Activated CD4-positive, alpha-beta T cell treated with anti-CD3 and anti-CD28 coated beads, Interleukin-2, amount 10 ng/mL, durations not matched to agents 7 days and 5 days (primary cell): ENCODE data around the gene CRYGS. TPM values are rescaled to one million over a fixed set of nuclear protein-coding genes. Genes with fewer than 3 reads are reported as not detected.

Source experiments
- CTCF ChIA-PET: fragments of 350-600 bp; sonication (Branson Sonifier 250); formaldehyde crosslinking; loops from one replicate; lab custom pipeline; 2021; ENCODE audit warnings: antibody characterized with exemption; lab: Charles Lee
- POLR2A ChIA-PET: fragments of 350-600 bp; sonication (Branson Sonifier 250); formaldehyde crosslinking; loops from one replicate; lab custom pipeline; 2021; ENCODE audit warnings: antibody characterized with exemption; lab: Charles Lee
- DNase-seq: peaks from one replicate; pipeline ENCODE4 v3.0.0-alpha.2; 2020
- H3K27ac Mint-ChIP-seq: one replicate; pipeline ENCODE4 v1.8.0; 2021; ENCODE audit warnings: mild to moderate bottlenecking, moderate library complexity, mixed read lengths
- H3K27me3 Mint-ChIP-seq: one replicate; pipeline ENCODE4 v1.8.0; 2021; ENCODE audit warnings: mixed read lengths
- H3K36me3 Mint-ChIP-seq: one replicate; pipeline ENCODE4 v1.8.0; 2021; ENCODE audit warnings: low read depth, mixed read lengths
- H3K4me1 Mint-ChIP-seq: one replicate; pipeline ENCODE4 v1.8.0; 2021; ENCODE audit warnings: mixed read lengths
- H3K4me3 Mint-ChIP-seq: one replicate; pipeline ENCODE4 v1.8.0; 2021; ENCODE audit warnings: mild to moderate bottlenecking, moderate library complexity, mixed read lengths
- H3K9me3 Mint-ChIP-seq: one replicate; pipeline ENCODE4 v1.8.0; 2021; ENCODE audit warnings: mixed read lengths
- total RNA-seq, 2 experiments: library from RNA; stranded (reverse); gene quantifications; one replicate each; pipeline ENCODE4 v1.2.3, GENCODE V29; 2021

CRYGS gene
- total RNA-seq, 2 experiments from 2014 or later: 4.5 to 5.7 TPM

DNA sequence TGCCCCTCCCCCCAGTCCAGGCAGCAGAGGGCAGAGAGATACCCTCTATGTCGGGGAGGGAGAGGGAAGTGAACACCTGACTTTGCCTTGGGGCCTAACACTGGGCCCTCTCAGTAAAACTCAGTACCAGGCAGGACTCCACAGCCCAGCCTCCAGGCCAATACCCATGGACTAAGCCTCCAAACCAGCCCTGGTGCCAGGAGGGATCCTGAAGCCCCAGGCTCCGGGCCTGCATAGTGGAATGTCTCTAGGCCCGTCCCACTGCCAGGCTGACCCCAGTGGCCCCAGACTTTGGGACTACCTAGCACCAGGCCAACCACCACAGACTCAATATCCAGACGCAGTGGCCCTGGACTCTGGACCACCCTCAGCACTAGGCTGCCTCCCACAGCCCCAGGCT lies 46.6 kb downstream of the CRYGS start:
- CTCF ChIA-PET: no interaction called here
- no peak for DNase-seq
- POLR2A ChIA-PET: no interaction called here
- H3K4me3 Mint-ChIP-seq: no peak overlapping the region
- no peaks in the 10 kb centered on the region for H3K36me3 Mint-ChIP-seq
- H3K4me1 Mint-ChIP-seq: peaks cover 2% of the 10 kb centered on the region
- H3K27ac Mint-ChIP-seq: no peak overlapping the region
- no peaks in the 10 kb centered on the region for H3K27me3 Mint-ChIP-seq
- H3K9me3 Mint-ChIP-seq: no peaks in the 10 kb centered on the region

- H3K27ac Mint-ChIP-seq: no peak overlapping the region
- no peaks in the 10 kb centered on the region for H3K4me1 Mint-ChIP-seq
- no peaks in the 10 kb centered on the region for H3K9me3 Mint-ChIP-seq
- no peaks in the 10 kb centered on the region for H3K27me3 Mint-ChIP-seq
- H3K4me3 Mint-ChIP-seq: no peak overlapping the region
- ChIA-PET CTCF (no interaction called here), POLR2A (no interaction called here)
- no peak for DNase-seq
- H3K36me3 Mint-ChIP-seq: no peaks in the 10 kb centered on the region
These were observed 47.5 kb downstream of the CRYGS start for GRCh38 chr3:186496635-186497034.

GRCh38 chr3:186496016-186496415 lies 48.2 kb downstream of the CRYGS start:
- H3K9me3 Mint-ChIP-seq: no peaks in the 10 kb centered on the region
- POLR2A ChIA-PET: no interaction called here
- H3K36me3 Mint-ChIP-seq: no peaks in the 10 kb centered on the region
- H3K4me1 Mint-ChIP-seq: no peaks in the 10 kb centered on the region
- no peak overlapping the region for H3K27ac Mint-ChIP-seq
- H3K27me3 Mint-ChIP-seq: no peaks in the 10 kb centered on the region
- no peak overlapping the region for H3K4me3 Mint-ChIP-seq
- CTCF ChIA-PET: no interaction called here
- DNase-seq: no peak

DNA sequence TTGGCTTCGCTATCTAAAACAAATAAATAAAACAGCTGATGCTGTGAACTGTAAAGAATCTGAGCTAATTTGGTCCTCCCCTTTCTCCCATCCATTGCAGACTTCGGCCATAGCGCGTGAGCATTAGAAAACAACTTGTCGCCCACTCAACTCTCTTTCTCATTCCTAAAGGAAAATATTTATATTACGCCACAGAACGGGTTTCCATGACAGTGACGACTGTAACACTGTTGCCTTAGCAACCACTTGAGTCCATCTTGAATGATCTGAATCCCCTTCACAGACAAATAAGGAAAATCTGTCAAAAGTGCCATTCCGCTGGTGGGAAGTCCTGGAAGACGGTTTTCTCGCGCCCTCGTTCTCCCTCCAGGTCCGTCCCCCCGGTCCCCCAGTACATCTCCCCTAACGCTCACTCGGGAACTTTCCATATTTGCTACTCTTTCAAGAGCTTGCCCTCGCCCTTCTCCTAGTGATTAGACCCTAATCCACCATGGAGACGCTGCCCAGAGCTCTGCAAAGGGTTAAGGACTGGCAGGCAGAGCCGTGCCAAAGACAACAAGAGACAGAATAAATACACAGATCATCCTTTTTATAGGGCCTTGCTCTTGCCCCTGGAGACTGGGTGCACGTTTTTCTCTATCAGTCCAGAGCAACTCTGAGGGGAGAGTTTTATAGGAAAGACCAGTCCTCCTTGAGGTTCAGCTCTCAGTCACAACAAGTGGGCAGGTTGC lies 50.5 kb downstream of the CRYGS start:
- Mint-ChIP-seq H3K36me3 (no peaks in the 10 kb centered on the region), H3K9me3 (no peaks in the 10 kb centered on the region), H3K27ac (no peak overlapping the region), H3K4me3 (no peak overlapping the region), H3K4me1 (no peaks in the 10 kb centered on the region), H3K27me3 (no peaks in the 10 kb centered on the region)
- no peak for DNase-seq
- ChIA-PET POLR2A (no interaction called here), CTCF (interaction anchor here (0.6 kb wide), 2 partner anchors 33 to 355 kb away, joined by 3 to 4 read pairs; no protein-coding TSS in a partner anchor)

GRCh38 chr3:186492385-186492984 lies 51.7 kb downstream of the CRYGS start:
- no peaks in the 10 kb centered on the region for H3K27me3 Mint-ChIP-seq
- H3K36me3 Mint-ChIP-seq: no peaks in the 10 kb centered on the region
- ChIA-PET CTCF (interaction anchor here (1.0 to 1.3 kb wide), 2 partner anchors 27 to 29 kb away, joined by 3 read pairs; no protein-coding TSS in a partner anchor), POLR2A (no interaction called here)
- no peaks in the 10 kb centered on the region for H3K4me1 Mint-ChIP-seq
- H3K27ac Mint-ChIP-seq: no peak overlapping the region
- H3K9me3 Mint-ChIP-seq: no peaks in the 10 kb centered on the region
- DNase-seq: no peak
- H3K4me3 Mint-ChIP-seq: no peak overlapping the region

DNA sequence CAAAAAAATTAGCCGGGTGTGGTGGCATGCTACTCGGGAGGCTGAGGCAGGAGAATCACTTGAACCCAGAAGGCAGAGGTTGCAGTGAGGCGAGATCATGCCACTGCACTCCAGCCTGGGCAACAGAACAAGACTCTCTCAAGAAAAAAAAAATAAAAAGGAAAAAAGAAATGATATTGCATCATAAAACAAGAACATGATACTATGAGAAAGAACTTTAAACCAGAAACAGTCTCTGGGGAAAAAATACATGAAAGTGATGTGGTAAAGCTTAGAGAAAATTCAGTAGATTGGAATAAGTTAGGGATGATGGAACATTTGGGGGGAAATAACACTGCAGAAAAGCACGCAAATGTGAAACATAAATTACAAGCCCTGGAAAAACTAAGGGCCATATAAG lies 54.7 kb downstream of the CRYGS start:
- ChIA-PET CTCF (no interaction called here), POLR2A (no interaction called here)
- Mint-ChIP-seq H3K4me1 (no peaks in the 10 kb centered on the region), H3K36me3 (no peaks in the 10 kb centered on the region), H3K4me3 (no peak overlapping the region), H3K27me3 (no peaks in the 10 kb centered on the region), H3K27ac (no peak overlapping the region), H3K9me3 (no peaks in the 10 kb centered on the region)
- no peak for DNase-seq

Other genes starting within 250 kb of the CRYGS start
- gene DGKG, start 182.1 kb downstream of the CRYGS start, total RNA-seq: under 1 TPM in 1 of 2 experiments, not detected in 1; 0.04 TPM
- gene TBCCD1, start 23.0 kb upstream of the CRYGS start, total RNA-seq: 10 to 100 TPM; 14.3 to 14.6 TPM
- gene DNAJB11, start 26.3 kb upstream of the CRYGS start, total RNA-seq: 10 to 100 TPM; 54.9 to 57.3 TPM
- not detected for gene AHSG, start 68.7 kb upstream of the CRYGS start, total RNA-seq
- not detected for gene FETUB, start 96.0 kb upstream of the CRYGS start, total RNA-seq
- gene HRG, start 121.6 kb upstream of the CRYGS start, total RNA-seq: not detected
- gene KNG1, start 173.0 kb upstream of the CRYGS start, total RNA-seq: not detected
- gene EIF4A2, start 239.2 kb upstream of the CRYGS start, total RNA-seq: 100 to 1,000 TPM; 351 to 383 TPM